ENCODE results near the gene CCDC185.

CCDC185 gene

DNA sequence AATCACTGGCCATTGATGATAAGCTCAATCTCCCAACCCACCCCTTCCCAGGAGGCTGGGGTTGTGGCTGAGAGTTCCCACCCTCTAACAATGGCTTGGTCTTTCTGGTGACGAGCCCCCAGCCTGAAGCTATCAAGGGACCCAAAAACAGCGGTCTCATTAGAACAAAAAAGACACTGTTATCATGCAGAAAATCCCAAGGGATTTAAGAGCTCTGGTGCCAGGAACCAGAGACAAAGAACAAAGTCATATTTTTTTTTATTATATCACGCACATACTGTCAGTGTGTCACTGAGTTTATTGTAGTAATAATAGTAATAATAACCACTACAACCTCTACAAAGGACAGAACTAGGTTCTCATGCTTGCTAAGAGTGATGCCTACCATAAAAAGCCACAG, 43.9 kb downstream of the CCDC185 start:
- TF ChIP-seq YY1 (IDR thresholded peaks at IDR 0.05; ENCODE audit: low read depth) (no peak), CEBPB (IDR thresholded peaks at IDR 0.05) (no peak), EP300 (IDR thresholded peaks at IDR 0.05; ENCODE audit: borderline replicate concordance) (no peak), EGR1 (IDR thresholded peaks at IDR 0.05) (no peak), TAF1 (IDR thresholded peaks at IDR 0.05; ENCODE audit: low read depth) (no peak)
- TF ChIP-seq, protein P1, sequence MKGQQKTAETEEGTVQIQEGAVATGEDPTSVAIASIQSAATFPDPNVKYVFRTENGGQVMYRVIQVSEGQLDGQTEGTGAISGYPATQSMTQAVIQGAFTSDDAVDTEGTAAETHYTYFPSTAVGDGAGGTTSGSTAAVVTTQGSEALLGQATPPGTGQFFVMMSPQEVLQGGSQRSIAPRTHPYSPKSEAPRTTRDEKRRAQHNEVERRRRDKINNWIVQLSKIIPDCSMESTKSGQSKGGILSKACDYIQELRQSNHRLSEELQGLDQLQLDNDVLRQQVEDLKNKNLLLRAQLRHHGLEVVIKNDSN (IDR thresholded peaks at IDR 0.05) = no peak

DNA sequence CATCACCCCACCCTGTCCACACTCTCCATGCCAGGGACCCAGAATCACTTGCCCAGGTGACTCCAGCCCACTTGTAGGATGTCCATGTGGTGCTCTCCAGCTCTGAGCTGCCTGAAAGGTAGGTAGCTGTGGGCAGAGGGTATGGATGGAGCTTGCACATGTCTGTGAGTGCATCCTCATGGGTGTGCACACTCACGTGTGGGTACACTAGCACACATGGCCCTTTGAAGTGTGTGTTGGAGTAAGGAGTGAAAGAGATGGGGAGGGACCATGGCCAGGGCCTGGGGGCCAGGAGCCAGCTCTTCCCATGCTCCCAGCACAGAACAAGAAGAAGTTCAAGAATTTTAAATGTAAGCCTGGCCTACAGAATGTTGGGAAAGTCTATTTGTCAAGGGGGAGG, 50.2 kb downstream of the CCDC185 start:
- TF ChIP-seq, protein P1 (IDR thresholded peaks at IDR 0.05) = no peak
- no peak for TF ChIP-seq EGR1 (IDR thresholded peaks at IDR 0.05)
- no peak for TF ChIP-seq NFIC (IDR thresholded peaks at IDR 0.05)
- no peak for TF ChIP-seq YY1 (IDR thresholded peaks at IDR 0.05; ENCODE audit: low read depth)
- TF ChIP-seq EP300 (IDR thresholded peaks at IDR 0.05; ENCODE audit: borderline replicate concordance) = no peak
- no peak for TF ChIP-seq FOXM1 (IDR thresholded peaks at IDR 0.05; ENCODE audit: borderline replicate concordance, low read depth)
- TF ChIP-seq ZBTB7A (IDR thresholded peaks at IDR 0.05; ENCODE audit: low read depth) = no peak
- no peak for TF ChIP-seq TEAD4 (IDR thresholded peaks at IDR 0.05)
- no peak for TF ChIP-seq CREB1 (IDR thresholded peaks at IDR 0.05; ENCODE audit: low read depth)
- TF ChIP-seq, protein P2, sequence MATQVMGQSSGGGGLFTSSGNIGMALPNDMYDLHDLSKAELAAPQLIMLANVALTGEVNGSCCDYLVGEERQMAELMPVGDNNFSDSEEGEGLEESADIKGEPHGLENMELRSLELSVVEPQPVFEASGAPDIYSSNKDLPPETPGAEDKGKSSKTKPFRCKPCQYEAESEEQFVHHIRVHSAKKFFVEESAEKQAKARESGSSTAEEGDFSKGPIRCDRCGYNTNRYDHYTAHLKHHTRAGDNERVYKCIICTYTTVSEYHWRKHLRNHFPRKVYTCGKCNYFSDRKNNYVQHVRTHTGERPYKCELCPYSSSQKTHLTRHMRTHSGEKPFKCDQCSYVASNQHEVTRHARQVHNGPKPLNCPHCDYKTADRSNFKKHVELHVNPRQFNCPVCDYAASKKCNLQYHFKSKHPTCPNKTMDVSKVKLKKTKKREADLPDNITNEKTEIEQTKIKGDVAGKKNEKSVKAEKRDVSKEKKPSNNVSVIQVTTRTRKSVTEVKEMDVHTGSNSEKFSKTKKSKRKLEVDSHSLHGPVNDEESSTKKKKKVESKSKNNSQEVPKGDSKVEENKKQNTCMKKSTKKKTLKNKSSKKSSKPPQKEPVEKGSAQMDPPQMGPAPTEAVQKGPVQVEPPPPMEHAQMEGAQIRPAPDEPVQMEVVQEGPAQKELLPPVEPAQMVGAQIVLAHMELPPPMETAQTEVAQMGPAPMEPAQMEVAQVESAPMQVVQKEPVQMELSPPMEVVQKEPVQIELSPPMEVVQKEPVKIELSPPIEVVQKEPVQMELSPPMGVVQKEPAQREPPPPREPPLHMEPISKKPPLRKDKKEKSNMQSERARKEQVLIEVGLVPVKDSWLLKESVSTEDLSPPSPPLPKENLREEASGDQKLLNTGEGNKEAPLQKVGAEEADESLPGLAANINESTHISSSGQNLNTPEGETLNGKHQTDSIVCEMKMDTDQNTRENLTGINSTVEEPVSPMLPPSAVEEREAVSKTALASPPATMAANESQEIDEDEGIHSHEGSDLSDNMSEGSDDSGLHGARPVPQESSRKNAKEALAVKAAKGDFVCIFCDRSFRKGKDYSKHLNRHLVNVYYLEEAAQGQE (IDR thresholded peaks at IDR 0.05; ENCODE audit: low read depth) = no peak
- no peak for TF ChIP-seq CEBPB (IDR thresholded peaks at IDR 0.05)
- no peak for TF ChIP-seq RAD21 (IDR thresholded peaks at IDR 0.05; ENCODE audit: low read depth)
- TF ChIP-seq TAF1 (IDR thresholded peaks at IDR 0.05; ENCODE audit: low read depth) = no peak
- TF ChIP-seq TCF12 (IDR thresholded peaks at IDR 0.05; ENCODE audit: low read depth) = no peak
- TF ChIP-seq, protein P3, sequence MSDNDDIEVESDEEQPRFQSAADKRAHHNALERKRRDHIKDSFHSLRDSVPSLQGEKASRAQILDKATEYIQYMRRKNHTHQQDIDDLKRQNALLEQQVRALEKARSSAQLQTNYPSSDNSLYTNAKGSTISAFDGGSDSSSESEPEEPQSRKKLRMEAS (IDR thresholded peaks at IDR 0.05) = no peak

DNA sequence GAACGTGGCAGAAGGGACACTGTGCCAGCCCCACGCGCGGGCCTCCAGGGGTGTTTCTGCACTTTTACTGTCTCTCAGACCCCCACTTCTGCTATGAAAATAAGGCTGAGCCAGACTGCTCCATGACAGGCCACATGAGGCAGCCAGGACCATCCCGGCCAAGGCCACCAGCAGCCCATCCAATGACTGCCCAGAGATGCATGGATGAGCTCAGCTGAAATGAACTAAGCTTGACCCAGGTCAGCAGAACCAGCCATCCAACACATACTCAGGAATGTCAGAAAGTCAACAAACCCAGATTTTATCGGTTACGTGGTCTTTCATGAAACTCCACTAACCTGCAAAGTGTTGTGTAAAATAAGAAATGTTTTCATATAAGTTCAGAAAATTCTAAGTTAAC, 51.2 kb downstream of the CCDC185 start:
- no peak for TF ChIP-seq ZBTB7A (IDR thresholded peaks at IDR 0.05; ENCODE audit: low read depth)
- TF ChIP-seq TCF12 (IDR thresholded peaks at IDR 0.05; ENCODE audit: low read depth) = no peak
- no peak for TF ChIP-seq TEAD4 (IDR thresholded peaks at IDR 0.05)
- no peak for TF ChIP-seq CREB1 (IDR thresholded peaks at IDR 0.05; ENCODE audit: low read depth)
- TF ChIP-seq EGR1 (IDR thresholded peaks at IDR 0.05) = no peak
- TF ChIP-seq, protein P3 (IDR thresholded peaks at IDR 0.05) = no peak
- no peak for TF ChIP-seq RAD21 (IDR thresholded peaks at IDR 0.05; ENCODE audit: low read depth)
- no peak for TF ChIP-seq EP300 (IDR thresholded peaks at IDR 0.05; ENCODE audit: borderline replicate concordance)
- no peak for TF ChIP-seq FOXM1 (IDR thresholded peaks at IDR 0.05; ENCODE audit: borderline replicate concordance, low read depth)
- TF ChIP-seq CEBPB (IDR thresholded peaks at IDR 0.05) = no peak
- no peak for TF ChIP-seq TAF1 (IDR thresholded peaks at IDR 0.05; ENCODE audit: low read depth)
- TF ChIP-seq NFIC (IDR thresholded peaks at IDR 0.05) = no peak
- TF ChIP-seq, protein P1 (IDR thresholded peaks at IDR 0.05) = no peak
